DOHH2 (cell line): ENCODE measurements around the gene NAV2.

ENCODE experiments used
- EZH2phosphoT487 ChIP-seq: fragments of 200-600 bp; sonication (generic); IDR thresholded peaks from 2 replicates; pipeline ENCODE4 v1.6.1; 2017; ENCODE audit warnings: borderline replicate concordance, mild to moderate bottlenecking, antibody characterized with exemption, low read length, moderate library complexity, mixed read lengths
- TF ChIP-seq, protein P1 (sequence below): fragments of 200-600 bp; sonication (generic); IDR thresholded peaks from one replicate; pipeline ENCODE4 v1.5.1; 2014; ENCODE audit warnings: antibody characterized with exemption, mild to moderate bottlenecking, low read depth, low read length; ENCODE audit not compliant: poor library complexity, severe bottlenecking

DNA sequence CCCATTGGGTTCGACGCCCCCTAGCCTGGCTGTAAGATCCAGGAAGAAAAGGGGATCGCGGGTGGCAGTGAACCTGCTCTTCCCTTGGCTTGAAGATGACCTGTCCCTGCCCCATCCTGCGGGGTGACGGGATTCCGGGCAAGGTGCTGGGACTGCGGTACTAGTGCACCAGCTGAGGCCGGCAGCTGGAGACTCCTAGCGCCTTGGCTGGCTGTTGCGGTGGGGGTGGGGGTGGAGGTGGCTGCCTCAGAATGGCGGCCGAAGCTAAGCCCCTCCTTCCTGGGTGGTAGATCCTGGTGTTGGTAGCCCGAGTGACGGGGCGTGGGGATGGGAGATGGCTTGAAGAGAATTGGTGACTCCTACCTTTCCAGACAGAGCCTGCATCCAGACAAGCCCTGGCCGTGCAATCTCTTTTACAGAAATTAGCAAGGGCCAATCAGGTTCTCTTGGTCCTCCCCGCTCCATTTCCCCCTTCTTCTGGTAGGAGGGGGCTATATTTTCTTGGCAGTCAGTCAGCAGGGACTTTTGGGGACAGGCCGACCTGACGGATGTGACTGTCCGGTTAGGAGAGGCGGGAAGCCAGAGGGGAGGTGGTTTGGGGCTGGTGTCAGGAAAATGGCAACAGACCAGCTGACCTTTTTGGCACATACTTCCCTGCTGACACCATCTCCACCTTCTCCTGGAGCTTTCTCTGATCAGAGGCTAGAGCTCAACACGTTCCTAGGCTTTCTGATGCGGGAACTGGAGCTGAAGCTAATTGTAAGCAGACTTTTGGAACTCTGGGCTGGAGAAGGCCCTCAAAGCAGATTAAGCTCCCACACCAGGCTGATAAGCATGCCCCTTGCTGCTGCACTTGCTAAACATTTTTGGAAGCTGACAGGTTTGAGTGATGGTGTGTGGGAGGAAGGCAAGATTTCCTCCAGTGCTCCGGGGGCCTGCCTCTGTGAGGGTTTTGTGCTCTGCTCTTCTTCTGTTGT is 2.0 kb downstream of the NAV2 start:
- TF ChIP-seq, protein P1, sequence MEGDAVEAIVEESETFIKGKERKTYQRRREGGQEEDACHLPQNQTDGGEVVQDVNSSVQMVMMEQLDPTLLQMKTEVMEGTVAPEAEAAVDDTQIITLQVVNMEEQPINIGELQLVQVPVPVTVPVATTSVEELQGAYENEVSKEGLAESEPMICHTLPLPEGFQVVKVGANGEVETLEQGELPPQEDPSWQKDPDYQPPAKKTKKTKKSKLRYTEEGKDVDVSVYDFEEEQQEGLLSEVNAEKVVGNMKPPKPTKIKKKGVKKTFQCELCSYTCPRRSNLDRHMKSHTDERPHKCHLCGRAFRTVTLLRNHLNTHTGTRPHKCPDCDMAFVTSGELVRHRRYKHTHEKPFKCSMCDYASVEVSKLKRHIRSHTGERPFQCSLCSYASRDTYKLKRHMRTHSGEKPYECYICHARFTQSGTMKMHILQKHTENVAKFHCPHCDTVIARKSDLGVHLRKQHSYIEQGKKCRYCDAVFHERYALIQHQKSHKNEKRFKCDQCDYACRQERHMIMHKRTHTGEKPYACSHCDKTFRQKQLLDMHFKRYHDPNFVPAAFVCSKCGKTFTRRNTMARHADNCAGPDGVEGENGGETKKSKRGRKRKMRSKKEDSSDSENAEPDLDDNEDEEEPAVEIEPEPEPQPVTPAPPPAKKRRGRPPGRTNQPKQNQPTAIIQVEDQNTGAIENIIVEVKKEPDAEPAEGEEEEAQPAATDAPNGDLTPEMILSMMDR, result no peak
- no peak for TF ChIP-seq EZH2phosphoT487
